Kasumi-1 (cell line): ENCODE data around the gene ABCB9.
A peak's percentile ranks its signal among the peaks of the same experiment; 100 is the strongest.

ENCODE experiments used
- DNase-seq, 2 experiments: peaks; one replicate each; lab custom pipeline; 2025; lab: John Stamatoyannopoulos, UW

ABCB9 gene

DNA sequence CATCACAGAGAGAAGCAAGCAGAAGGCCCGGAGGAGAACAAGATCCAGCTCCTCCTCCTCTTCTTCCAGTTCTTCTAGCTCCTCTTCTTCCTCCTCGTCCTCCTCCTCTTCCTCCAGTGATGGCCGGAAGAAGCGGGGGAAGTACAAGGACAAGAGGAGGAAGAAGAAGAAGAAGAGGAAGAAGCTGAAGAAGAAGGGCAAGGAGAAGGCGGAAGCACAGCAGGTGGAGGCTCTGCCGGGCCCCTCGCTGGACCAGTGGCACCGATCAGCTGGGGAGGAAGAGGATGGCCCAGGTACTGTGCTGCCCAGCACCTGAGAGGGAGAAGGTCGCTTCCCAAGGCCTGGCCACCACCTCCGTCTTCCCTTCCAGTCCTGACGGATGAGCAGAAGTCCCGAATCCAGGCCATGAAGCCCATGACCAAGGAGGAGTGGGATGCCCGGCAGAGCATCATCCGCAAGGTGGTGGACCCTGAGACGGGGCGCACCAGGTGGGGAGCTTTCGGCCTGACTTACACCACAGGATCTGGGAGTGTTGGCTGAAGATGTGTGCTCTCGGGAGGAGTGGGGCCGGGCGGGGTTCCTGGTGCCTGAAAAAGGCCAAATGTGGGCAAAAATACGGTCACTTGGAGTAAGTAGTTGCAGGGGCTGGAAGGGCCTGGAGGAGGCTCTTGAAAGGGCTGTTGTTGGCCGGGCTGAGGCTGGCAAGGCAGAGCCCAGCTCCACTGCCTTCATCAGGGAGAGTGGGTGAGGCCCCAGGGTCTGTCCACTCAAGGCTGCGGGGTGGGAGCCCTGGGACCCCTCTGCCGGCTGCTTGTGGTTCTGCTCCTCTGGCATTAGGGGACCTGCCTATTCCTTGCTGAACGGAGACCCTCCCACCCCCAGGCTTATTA is 15.6 kb upstream of the ABCB9 start:
- DNase-seq, result peak in 1 of 2 experiments; percentile 8

GRCh38 chr12:122981036-122981471 is 14.8 kb upstream of the ABCB9 start:
- no peak for DNase-seq

DNA sequence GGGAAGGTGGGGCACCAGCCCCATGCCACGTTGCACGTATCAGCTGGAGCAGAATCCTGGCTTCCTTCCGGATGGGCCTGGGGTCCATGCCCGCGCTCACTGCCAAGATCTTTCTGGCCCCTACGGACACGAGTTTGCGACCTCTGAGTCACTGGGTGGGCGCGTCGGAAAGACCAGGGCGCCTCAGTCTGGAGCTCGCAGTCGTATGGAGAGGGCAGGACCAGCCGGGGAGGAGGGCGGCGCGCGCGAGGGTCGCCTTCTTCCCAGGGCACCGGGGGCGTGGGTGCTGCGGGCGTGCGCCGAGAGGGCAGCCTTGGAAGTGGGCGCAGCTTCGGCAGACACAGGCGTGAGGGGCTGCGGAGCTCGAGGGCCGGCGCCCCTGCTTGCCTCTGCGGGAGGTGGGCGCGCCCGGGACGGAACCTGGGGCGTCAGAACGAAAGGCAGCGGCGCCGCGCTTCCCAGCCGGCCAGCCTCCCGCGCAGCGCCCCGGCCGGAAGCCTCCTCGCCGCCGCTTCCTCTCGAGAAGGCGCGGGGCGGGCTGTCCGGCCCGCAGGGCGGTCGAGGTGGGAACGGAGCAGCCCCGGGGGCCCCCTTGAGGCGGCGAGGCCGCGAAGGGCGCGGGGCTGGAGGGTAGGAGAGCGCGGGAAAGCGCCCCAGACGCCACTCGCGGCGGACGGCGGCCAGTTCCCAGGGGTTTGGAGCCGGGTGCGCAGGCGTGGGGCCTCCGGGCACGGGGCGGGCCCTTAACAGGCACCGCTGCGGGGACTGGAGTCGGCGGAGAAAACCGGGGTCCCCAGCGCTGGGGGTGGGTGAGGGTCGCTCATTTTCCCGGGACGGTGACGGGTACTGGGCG is 14.1 kb upstream of the ABCB9 start, which contains the start of gene ARL6IP4:
Gene ARL6IP4, plus strand, starts transcription at position 499 of the 853 bp plus-strand sequence. CDS start 459 bp downstream, outside the sequence.
- peak; percentile 52 to 66 for DNase-seq

DNA sequence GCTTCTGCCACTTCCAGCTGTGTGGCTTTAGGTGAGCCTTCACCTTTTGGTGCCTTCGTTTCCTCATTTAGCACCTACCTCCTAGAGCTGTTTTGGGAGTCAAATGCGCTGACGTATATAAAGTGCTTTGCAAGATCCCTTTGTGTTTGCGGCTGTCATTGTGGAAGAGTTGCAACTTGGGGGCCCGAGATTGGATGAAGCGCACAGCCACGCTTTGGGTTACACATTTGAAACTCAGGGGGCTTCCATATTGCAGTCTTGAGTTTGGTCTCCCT is 13.6 kb upstream of the ABCB9 start:
- DNase-seq, result peak in 1 of 2 experiments; percentile 32

DNA sequence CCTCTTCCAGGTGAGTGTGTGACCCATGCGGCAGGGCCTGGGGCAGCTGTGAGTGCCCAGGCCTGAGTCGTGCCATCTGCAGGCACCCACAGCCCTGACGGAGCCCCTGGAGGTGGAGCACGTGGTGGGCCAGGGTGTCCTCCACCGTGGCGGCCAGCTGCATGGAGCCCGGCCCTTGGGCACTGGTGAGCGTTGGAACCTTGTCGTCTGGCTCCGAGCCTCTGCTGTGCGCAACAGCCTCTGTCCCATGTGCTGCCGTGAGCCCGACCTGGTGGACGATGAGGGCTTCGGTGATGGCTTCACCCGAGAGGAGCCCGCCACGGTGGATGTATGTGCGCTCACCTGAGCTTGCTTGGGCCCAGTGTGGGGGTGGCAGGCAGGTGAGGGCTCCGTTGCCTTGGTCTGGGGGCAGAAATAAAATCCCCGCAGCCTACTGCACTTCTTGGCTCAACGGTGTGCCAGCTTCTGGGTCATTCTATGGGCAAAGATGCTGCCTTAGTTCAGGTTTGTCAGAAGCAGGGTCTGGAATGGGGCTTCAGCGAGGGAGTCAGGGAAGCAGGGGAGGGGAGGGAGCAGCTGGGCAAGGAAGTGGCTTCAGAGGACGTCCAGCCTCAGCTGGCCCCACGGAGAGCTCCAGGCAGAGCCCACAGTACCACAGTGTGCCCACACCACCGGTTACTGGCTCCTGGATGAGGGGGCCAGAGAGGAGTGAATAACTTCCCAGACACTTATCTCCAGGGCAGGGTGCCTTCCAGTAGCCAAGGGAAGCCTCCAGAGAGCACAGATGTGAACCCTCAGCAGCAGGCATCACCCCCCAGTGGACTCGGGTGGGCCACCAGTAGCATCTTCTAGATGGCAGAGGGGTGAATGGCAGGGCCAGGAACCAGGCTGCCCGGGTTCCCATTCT is 13.0 kb upstream of the ABCB9 start:
- DNase-seq, result no peak

DNA sequence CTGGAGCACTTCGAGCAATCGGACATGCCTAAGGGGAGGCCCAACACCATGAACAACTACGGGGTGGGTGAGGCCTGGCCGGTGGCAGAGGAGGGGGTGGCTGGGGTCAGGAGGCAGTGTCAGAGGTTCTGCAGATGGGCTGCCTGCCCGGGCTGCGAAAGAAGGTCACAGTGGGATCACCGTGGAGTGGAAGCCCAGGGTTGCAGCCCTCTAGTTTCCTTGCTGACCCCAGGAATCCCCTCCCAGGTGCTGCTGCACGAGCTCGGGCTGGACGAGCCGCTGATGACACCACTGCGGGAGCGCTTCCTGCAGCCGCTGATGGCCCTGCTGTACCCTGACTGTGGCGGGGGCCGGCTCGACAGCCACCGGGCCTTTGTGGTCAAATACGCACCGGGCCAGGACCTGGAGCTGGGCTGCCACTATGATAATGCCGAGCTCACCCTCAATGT is 12.3 kb upstream of the ABCB9 start:
- DNase-seq, result no peak

GRCh38 chr12:122977655-122978392 is 11.6 kb upstream of the ABCB9 start:
- no peak for DNase-seq

DNA sequence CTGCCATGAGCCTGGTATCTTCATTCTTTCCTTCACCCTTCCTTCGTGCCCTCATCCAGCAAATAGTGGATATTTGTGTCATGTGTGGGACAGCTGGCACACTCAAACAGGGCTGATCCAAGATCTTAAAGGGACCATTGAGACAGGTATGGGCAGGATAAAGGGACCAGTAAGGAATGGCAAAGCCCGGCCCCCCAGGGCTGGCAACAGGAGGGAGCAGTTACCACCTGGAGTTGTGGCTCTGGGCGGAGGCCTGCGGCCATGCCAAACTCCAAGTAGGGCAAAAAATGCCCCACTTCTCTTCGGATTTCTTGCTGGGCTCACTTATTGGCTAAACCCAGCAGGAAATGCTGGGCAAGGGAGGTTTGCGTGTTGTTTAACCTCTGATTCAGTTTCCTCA is 10.9 kb upstream of the ABCB9 start:
- no peak for DNase-seq

DNA sequence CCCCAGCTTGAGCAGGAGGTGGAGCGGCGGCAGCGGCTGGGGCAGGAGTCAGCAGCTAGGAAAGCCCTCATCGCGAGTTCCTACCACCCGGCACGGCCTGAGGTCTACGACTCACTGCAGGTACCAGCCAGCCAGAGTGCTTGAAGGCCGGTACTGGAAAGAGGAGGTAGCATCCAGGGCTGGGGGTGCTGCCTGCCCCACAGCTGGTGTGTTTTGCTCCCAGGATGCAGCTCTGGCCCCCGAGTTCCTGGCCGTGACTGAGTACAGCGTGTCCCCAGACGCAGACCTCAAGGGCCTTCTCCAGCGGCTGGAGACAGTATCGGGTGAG is 10.3 kb upstream of the ABCB9 start:
- DNase-seq, result no peak

- peak in 1 of 2 experiments; percentile 17 for DNase-seq
Measured at GRCh38 chr12:122975790-122976647, 9.8 kb upstream of the ABCB9 start.

- DNase-seq, result peak; percentile 92 to 94
Measured at GRCh38 chr12:122974892-122975789, 8.9 kb upstream of the ABCB9 start, which contains the start of gene OGFOD2. Gene OGFOD2, plus strand, starts transcription at chr12:122975244. Its CDS starts 8 bp downstream, at chr12:122975252.

GRCh38 chr12:122974274-122974891 is 8.1 kb upstream of the ABCB9 start:
- DNase-seq, result peak; percentile 97

DNA sequence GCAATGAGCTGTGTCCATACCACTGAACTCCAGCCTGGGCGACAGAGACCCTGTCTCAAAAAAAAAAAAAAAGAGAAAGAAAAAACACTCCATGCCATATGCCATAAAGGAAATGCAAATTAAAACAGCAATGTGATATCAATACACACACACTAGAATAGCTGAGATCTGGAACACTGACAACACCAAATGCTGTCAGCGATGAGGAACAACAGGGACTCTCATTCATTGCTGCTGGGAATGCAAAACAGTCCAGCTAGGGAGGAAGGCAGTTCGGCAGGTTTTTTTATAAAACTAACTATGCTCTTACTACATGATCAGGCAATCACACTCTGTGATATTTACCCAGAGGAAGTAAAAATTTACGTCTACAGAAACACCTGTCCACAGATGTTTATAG is 3.4 kb upstream of the ABCB9 start:
- no peak for DNase-seq

DNA sequence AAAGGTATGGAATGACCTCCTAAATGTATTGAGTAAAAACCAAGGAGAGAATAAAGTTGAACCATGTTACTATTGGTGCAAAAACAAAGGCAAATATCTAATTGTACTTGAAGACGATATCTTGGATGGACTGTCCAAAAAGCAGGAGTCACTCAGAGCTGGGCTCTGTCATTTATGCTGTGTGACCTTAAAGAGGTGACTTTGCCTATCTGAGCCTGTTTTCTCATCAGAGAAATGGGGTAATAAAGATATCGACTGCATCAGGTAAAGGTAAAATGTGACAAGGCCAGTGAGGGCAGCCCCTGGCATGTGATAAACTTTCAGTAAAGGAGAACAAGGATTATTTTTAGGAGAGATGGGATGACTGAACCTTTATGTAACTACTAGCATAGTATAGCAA is 1.8 kb upstream of the ABCB9 start:
- no peak for DNase-seq

- no peak for DNase-seq
Measured at GRCh38 chr12:122966743-122967550, 684 bp upstream of the ABCB9 start.

DNA sequence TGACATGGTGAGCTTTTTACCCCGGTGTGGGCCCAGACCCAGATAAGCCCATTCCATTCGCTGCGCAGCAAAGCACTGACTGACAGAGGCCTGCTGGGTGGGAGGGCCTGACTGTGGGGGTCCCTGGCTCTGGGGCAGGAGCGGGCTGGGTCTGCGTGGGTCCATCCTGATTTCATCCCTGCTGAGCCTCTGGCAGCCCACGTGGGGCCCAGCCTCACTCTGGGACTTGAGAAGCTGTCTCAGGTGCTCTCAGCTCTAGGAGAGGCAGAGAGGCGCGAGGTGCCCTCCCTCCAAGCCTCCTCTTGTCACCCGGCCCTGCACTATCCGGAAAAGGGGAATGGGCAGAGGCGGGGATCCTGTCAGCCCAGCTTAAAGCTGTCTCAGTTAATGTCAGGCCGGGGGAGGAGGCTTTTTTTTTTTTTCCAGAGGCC is 927 bp downstream of the ABCB9 start:
- DNase-seq, result no peak

DNA sequence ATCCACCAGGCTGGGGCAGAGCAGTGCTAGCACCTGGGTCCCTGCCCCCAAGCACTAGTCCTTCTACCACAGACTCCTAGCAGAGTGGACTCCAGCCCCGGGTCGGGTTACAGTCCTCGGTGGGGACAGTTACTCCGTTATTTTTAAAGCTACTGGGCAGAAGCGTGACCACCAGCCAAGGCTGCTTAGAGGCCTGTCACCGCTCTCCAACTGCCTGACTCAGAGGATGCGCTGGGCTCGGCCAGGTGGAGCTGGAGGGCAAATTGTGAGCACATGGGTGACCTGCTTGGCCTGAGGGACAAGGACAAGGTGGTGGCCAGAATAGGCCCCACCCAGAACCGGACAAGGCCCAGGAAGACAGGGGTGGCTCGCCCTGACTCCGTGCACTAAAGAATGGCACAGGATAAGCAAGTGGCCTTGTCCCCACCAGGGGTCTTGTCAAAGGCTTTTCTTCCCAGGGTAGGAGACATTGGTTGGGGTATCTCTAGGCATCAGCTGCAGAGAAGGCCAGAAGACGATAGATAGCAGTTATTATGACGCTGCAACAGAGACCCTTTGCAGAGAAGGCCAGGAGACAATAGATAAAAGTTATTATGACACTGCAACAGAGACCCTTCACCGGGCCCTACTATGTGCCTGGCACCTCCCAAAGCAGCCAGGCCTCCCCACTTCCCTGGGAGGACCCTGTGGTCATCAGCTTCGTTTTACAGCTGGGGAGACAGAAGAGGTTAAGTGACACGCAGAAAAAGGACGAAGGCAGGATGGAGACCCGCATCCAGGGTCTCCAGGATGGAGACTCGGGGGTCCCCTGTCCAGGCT is 1.6 kb downstream of the ABCB9 start:
- no peak for DNase-seq
